GM23338 (cell line): ENCODE data around the gene SHLD2. TPM values are rescaled to one million over a fixed set of nuclear protein-coding genes. Genes with fewer than 3 reads are reported as not detected.
"Not testable (repeated sequence)": the region's sequence is repeated elsewhere in the genome, so short reads cannot be mapped to it uniquely, and the experiment has no call there.

Experiments
- ATAC-seq: fragments of 200-7000 bp; cut with Tn5 transposase; 3 replicates; pipeline ENCODE4 v1.9.1; 2020
- DNase-seq: peaks from one replicate; pipeline ENCODE4 v3.0.0-alpha.2; 2015; ENCODE audit warnings: low spot score
- H2AFZ ChIP-seq: fragments of 200-600 bp; sonication (generic); 2 replicates; pipeline ENCODE4 v1.8.0; 2016; ENCODE audit warnings: antibody characterized with exemption, mild to moderate bottlenecking, moderate library complexity
- H3F3A ChIP-seq: fragments of 200-600 bp; sonication (generic); replicated peaks from 2 replicates; pipeline ENCODE4 v1.8.0; 2017; ENCODE audit warnings: antibody characterized with exemption, mixed run types, low read depth
- H3K27ac ChIP-seq: fragments of 200-600 bp; sonication (generic); 2 replicates; pipeline ENCODE4 v1.6.1; 2016; ENCODE audit warnings: low read depth
- H3K27me3 ChIP-seq: fragments of 200-600 bp; sonication (generic); 2 replicates; pipeline ENCODE4 v1.8.0; 2016; ENCODE audit warnings: mild to moderate bottlenecking, mixed run types, moderate library complexity; ENCODE audit not compliant: insufficient read depth
- H3K36me3 ChIP-seq: fragments of 200-600 bp; sonication (generic); 2 replicates; pipeline ENCODE4 v1.8.0; 2016; ENCODE audit warnings: mild to moderate bottlenecking; ENCODE audit not compliant: insufficient read depth
- H3K4me1 ChIP-seq: fragments of 200-600 bp; sonication (generic); 2 replicates; pipeline ENCODE4 v1.8.0; 2016; ENCODE audit warnings: mild to moderate bottlenecking, moderate library complexity; ENCODE audit not compliant: insufficient read depth
- H3K4me2 ChIP-seq: fragments of 200-600 bp; sonication (generic); 2 replicates; pipeline ENCODE4 v1.7.1; 2017; ENCODE audit warnings: mixed run types
- H3K4me3 ChIP-seq: fragments of 200-600 bp; sonication (generic); 2 replicates; pipeline ENCODE4 v1.6.1; 2016; ENCODE audit warnings: mixed run types
- H3K79me2 ChIP-seq: fragments of 200-600 bp; sonication (generic); replicated peaks from 2 replicates; pipeline ENCODE4 v1.8.0; 2017; ENCODE audit warnings: mild to moderate bottlenecking; ENCODE audit not compliant: insufficient read depth
- H3K9me2 ChIP-seq: fragments of 200-600 bp; sonication (generic); 2 replicates; pipeline ENCODE4 v1.8.0; 2017; ENCODE audit not compliant: insufficient read depth
- H4K20me1 ChIP-seq: fragments of 200-600 bp; sonication (generic); replicated peaks from 2 replicates; pipeline ENCODE4 v1.8.0; 2017; ENCODE audit warnings: mild to moderate bottlenecking; ENCODE audit not compliant: insufficient read depth
- H3K27ac Mint-ChIP-seq: 2 replicates; pipeline ENCODE4 v1.8.0; 2020; ENCODE audit warnings: inconsistent platforms, mild to moderate bottlenecking, moderate library complexity, mixed read lengths
- H3K27me3 Mint-ChIP-seq: 3 replicates; pipeline ENCODE4 v1.8.0; 2022; ENCODE audit warnings: low read depth, mild to moderate bottlenecking, moderate library complexity, mixed read lengths, inconsistent platforms; ENCODE audit not compliant: insufficient read depth, poor library complexity
- H3K36me3 Mint-ChIP-seq: 3 replicates; pipeline ENCODE4 v1.8.0; 2021; ENCODE audit warnings: low read depth, mild to moderate bottlenecking, inconsistent platforms, moderate library complexity, mixed read lengths
- H3K4me1 Mint-ChIP-seq: 3 replicates; pipeline ENCODE4 v1.8.0; 2020; ENCODE audit warnings: mild to moderate bottlenecking, inconsistent platforms, mixed read lengths
- H3K4me3 Mint-ChIP-seq: 3 replicates; pipeline ENCODE4 v1.8.0; 2021; ENCODE audit warnings: moderate library complexity, mild to moderate bottlenecking, inconsistent platforms, mixed read lengths
- H3K9me3 Mint-ChIP-seq: 3 replicates; pipeline ENCODE4 v1.8.0; 2020; ENCODE audit warnings: moderate library complexity, mild to moderate bottlenecking, inconsistent platforms, mixed read lengths
- polyA plus RNA-seq: library from polyadenylated mRNA; unstranded; fragments of >200 nt; fragmentation: Nextera tagmentation; extraction: Ambion mirVana; gene quantifications from 2 replicates; pipeline ENCODE4 v1.2.1, GENCODE V29; 2016
- total RNA-seq: library from RNA; depleted of rRNA; stranded (reverse); fragments of >200 nt; shearing (Covaris generic); gene quantifications from 2 replicates; pipeline ENCODE4 v1.2.3, GENCODE V29; 2014

Gene SHLD2
- total and polyA plus RNA-seq, 2 experiments from 2014 or later = 13.9 to 34.2 TPM

DNA sequence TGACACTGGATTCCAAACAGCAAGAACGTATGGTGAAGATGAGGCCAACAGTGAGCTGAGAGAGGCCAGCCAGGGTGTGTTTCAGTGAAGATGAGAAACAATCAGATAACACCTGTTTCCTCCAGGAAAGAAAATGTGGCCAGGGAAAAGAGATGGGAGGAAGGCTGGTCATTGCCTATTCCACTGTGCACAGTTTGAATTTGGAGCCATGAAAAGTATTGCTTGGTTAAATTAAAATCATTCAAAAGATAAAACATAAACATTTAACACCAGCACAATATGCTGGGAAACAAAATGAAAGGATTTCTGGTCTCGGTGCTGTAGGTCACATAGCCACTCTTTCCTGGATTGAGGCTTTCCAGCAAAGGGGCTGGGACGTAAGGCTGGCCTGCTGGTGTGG, 130.1 kb downstream of the SHLD2 start, which contains the start of gene NUTM2A:
Gene NUTM2A, plus strand, starts transcription at position 301 of the 400 bp plus-strand sequence. CDS start 383 bp downstream, outside the sequence.
- not testable (repeated sequence) for H3K79me2 ChIP-seq, H2AFZ ChIP-seq, H3K36me3 ChIP-seq, H3K4me3 Mint-ChIP-seq, H3K4me3 ChIP-seq, H3K36me3 Mint-ChIP-seq, H3K4me1 Mint-ChIP-seq, H3K9me2 ChIP-seq, H3K27ac Mint-ChIP-seq, H3K27me3 Mint-ChIP-seq, H3K27me3 ChIP-seq, ATAC-seq, H3K4me1 ChIP-seq, H4K20me1 ChIP-seq, H3K27ac ChIP-seq, DNase-seq, H3K9me3 Mint-ChIP-seq, H3K4me2 ChIP-seq, H3F3A ChIP-seq

DNA sequence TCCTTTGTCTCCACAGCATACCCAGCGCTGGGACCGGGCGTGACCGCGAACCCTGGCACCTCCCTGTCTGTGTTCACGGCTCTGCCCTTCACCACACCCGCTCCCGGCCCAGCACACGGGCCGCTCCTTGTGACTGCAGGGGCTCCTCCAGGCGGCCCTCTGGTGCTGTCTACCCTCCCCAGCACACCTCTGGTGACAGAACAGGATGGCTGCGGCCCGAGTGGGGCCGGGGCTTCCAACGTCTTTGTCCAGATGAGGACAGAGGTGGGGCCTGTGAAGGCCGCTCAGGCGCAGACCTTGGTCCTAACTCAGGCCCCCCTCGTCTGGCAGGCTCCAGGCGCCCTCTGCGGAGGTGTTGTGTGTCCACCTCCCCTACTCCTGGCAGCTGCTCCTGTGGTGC, 133.2 kb downstream of the SHLD2 start:
- not testable (repeated sequence) for DNase-seq

DNA sequence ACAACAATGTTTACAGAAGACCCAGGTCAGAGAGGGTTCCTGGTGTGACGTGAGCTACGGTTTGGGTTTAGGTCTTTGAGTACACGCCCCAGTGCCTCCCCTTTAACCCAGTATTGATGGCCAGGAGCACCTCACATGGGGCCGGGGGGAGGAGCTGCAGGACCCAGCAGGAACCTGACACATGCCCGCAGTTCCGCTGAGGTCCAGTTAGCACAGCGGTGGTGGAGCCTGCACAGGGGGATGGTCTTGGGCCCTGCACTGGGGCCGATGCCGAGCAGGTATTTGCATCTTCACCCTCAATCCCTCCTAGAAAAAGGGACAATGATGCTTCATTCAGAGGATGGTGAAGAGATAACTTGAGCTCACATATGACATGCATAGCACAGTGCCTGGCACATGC, 134.2 kb downstream of the SHLD2 start:
- H3K27me3 ChIP-seq, H3K36me3 Mint-ChIP-seq, H3K79me2 ChIP-seq, H3K9me3 Mint-ChIP-seq, H4K20me1 ChIP-seq, H3K9me2 ChIP-seq, H3K4me3 Mint-ChIP-seq, H3K27ac ChIP-seq, H3K36me3 ChIP-seq, H3K27me3 Mint-ChIP-seq, ATAC-seq, H3K4me1 Mint-ChIP-seq, DNase-seq, H3K4me2 ChIP-seq, H3K4me1 ChIP-seq, H2AFZ ChIP-seq, H3F3A ChIP-seq, H3K27ac Mint-ChIP-seq, H3K4me3 ChIP-seq: not testable (repeated sequence)

More for the DNA sequence above, 133.2 kb downstream of the SHLD2 start:
- not testable (repeated sequence) for H3K27ac Mint-ChIP-seq, H3K4me1 ChIP-seq, H3K4me3 ChIP-seq, H3K9me2 ChIP-seq, H3K4me1 Mint-ChIP-seq, H2AFZ ChIP-seq, H3K79me2 ChIP-seq, H3K27me3 ChIP-seq, H3K4me2 ChIP-seq, H3F3A ChIP-seq, H4K20me1 ChIP-seq, H3K36me3 ChIP-seq, H3K36me3 Mint-ChIP-seq, H3K9me3 Mint-ChIP-seq, ATAC-seq, H3K27me3 Mint-ChIP-seq, H3K4me3 Mint-ChIP-seq, H3K27ac ChIP-seq

DNA sequence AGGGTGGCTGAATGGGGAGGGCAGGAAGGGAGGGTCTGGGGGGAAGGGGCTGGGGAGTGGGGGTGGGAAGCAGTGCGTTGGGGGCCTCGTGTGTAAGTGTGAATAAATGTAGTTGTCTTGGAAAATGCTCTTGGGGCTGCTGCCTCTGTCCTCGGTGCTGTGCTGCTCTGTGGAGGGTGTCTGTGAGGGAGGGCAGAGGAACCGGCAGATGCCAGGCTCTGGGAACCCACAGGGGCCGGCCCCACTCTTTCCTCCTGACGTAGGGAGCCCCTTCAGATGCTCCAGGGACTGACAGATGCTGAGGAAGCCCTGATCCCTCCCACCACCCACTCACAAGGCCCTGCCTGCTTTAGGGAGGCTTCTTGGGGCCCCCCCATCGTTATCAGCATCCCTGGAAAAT, 139.8 kb downstream of the SHLD2 start:
- H3K27ac ChIP-seq, H3F3A ChIP-seq, H3K4me2 ChIP-seq, H2AFZ ChIP-seq, ATAC-seq, H3K27ac Mint-ChIP-seq, H3K4me3 Mint-ChIP-seq, H3K4me1 Mint-ChIP-seq, H3K36me3 Mint-ChIP-seq, H3K4me3 ChIP-seq, H3K79me2 ChIP-seq, H3K9me3 Mint-ChIP-seq, DNase-seq, H3K27me3 Mint-ChIP-seq, H3K36me3 ChIP-seq, H3K9me2 ChIP-seq, H4K20me1 ChIP-seq, H3K4me1 ChIP-seq, H3K27me3 ChIP-seq: not testable (repeated sequence)

DNA sequence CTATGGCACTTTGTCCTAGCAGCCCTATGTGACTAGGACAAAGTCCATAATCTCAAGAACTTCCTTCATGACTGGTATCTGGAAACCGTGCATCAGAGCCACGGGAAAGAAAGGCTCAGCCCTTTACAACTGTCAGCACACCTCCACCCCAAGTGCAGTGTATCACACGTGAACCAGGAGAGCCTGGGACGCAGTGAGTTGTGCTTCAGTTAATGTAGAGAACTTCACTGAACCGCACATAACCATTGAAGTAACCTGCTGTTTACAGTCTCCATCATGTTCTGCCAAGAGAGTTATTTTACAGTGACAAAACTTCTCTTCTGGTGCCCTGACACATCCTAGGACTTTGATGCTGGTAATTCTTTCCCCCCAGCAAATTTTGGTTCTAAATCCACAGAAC, 142.2 kb downstream of the SHLD2 start:
- H3K4me1 Mint-ChIP-seq, H3K36me3 ChIP-seq, H3K27me3 Mint-ChIP-seq, DNase-seq, H3K27ac Mint-ChIP-seq, H3K4me2 ChIP-seq, H3K4me1 ChIP-seq, ATAC-seq, H3K79me2 ChIP-seq, H3K27me3 ChIP-seq, H3K4me3 ChIP-seq, H3K36me3 Mint-ChIP-seq, H3F3A ChIP-seq, H4K20me1 ChIP-seq, H3K9me2 ChIP-seq, H3K27ac ChIP-seq, H3K4me3 Mint-ChIP-seq, H2AFZ ChIP-seq, H3K9me3 Mint-ChIP-seq: not testable (repeated sequence)

DNA sequence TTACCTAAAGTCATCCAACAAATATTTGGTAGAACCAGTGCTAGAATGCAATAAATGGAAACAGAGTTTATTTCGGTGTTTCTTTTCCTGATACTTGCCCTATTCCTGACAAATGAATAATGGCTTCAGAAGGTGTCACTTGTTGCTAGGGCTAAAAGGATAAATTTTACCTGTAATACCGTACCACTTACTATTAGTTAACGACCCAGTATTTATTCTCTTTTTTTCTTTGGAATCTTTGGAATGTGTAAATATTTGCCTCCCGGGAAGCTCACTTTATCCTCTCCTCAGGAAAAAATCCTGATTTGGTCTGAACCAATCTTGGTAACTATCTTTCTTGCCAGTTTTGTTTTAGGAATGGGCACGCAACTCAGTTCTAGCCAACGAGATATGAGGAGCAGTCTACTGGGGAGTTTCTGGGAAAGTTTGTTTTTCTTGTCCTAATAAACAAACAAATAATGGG, 144.4 kb downstream of the SHLD2 start:
- not testable (repeated sequence) for H3K27me3 Mint-ChIP-seq, H3K4me2 ChIP-seq, H3K27me3 ChIP-seq, H3K36me3 Mint-ChIP-seq, H3K4me1 Mint-ChIP-seq, H3F3A ChIP-seq, H3K36me3 ChIP-seq, H3K9me3 Mint-ChIP-seq, H3K27ac Mint-ChIP-seq, H3K79me2 ChIP-seq, DNase-seq, H2AFZ ChIP-seq, H3K27ac ChIP-seq, H3K9me2 ChIP-seq, H3K4me3 Mint-ChIP-seq, H3K4me1 ChIP-seq, H4K20me1 ChIP-seq, H3K4me3 ChIP-seq
- peak; percentile 57; the same call in 2 of the 3 replicates for ATAC-seq
